HG02970 (cell line): ENCODE results near the gene CSTPP1.

ENCODE experiments used
- ATAC-seq: cut with Tn5 transposase; IDR thresholded peaks from one replicate; pipeline ENCODE4 v1.9.1; 2021; ENCODE audit warnings: mild to moderate bottlenecking, moderate library complexity, moderate number of reproducible peaks; ENCODE audit not compliant: unreplicated experiment, low FRiP score

The CSTPP1 gene

GRCh38 chr11:47152126-47152952 lies 215.8 kb downstream of the CSTPP1 start:
- ATAC-seq, result no peak

GRCh38 chr11:47152953-47153950 lies 216.7 kb downstream of the CSTPP1 start:
- no peak for ATAC-seq

DNA sequence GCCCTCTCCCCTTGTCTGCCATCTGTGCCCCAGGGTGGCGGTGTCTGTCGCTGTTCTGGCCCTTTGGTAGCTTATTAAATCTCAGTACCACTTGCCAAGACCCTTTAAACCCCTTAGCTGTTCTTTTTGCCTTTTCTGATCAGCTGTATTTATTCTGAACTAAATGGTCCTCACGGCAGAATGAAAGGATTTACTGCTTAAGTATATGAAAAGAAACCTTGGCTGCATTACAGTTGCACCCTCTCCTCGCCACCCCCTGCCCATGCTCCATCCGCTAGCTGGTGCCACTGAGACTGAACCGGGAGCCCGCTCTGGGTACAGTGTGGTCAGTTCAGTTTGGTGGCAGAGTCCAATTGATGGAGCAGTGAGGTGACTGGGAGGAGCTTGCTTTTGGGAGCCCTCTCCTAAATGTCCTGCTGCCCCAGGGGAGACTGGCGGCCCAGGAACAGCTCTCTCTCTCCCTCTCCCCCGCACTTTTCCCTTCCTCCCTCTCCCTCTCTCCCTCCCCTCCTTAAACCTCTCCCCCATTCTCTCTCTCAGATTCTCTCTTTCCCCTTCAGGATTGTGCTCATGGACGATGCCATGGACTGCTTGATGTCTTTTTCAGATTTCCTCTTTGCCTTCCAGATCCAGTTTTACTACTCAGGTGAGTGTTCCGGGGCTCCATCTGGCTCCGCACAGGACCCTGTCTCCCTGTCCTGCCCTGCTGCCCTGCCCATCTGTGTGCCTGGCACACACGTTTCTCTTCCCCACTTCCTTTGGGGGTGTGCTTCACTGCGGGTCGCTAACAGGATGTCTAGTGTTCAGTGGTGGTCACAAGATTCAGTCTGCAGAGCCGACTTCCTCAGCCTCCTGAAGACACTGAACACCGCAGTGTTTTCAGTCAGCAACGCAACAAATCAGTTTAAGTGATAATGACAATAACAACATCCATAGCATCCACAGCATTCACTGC lies 218.3 kb downstream of the CSTPP1 start:
- no peak for ATAC-seq

- no peak for ATAC-seq
Measured at GRCh38 chr11:47155879-47156278, 219.3 kb downstream of the CSTPP1 start.

GRCh38 chr11:47156333-47156732 lies 219.8 kb downstream of the CSTPP1 start:
- no peak for ATAC-seq

GRCh38 chr11:47156951-47157350 lies 220.4 kb downstream of the CSTPP1 start:
- no peak for ATAC-seq

- no peak for ATAC-seq
Measured at GRCh38 chr11:47157805-47158204, 221.2 kb downstream of the CSTPP1 start.

DNA sequence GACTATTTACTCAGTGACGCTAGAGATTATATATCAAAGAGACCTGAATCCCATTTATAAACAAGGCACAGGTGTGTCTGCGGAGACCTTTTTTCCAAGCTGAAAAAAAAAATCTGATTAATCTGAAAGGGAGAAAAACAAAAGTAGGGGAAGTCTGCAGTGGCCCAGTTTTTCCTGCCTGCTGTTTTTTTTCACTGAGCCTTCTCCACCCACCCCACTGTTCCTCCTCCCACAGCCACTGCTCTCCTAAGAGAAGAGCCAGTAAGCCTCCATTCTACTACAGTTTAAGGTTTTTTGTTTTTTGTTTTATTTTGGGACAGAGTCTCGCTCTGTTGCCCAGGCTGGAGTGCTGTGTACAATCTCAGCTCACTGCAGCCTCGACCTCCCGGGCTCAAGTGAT lies 221.7 kb downstream of the CSTPP1 start:
- no peak for ATAC-seq

- ATAC-seq, result no peak
Measured at GRCh38 chr11:47160753-47161133, 224.2 kb downstream of the CSTPP1 start.

DNA sequence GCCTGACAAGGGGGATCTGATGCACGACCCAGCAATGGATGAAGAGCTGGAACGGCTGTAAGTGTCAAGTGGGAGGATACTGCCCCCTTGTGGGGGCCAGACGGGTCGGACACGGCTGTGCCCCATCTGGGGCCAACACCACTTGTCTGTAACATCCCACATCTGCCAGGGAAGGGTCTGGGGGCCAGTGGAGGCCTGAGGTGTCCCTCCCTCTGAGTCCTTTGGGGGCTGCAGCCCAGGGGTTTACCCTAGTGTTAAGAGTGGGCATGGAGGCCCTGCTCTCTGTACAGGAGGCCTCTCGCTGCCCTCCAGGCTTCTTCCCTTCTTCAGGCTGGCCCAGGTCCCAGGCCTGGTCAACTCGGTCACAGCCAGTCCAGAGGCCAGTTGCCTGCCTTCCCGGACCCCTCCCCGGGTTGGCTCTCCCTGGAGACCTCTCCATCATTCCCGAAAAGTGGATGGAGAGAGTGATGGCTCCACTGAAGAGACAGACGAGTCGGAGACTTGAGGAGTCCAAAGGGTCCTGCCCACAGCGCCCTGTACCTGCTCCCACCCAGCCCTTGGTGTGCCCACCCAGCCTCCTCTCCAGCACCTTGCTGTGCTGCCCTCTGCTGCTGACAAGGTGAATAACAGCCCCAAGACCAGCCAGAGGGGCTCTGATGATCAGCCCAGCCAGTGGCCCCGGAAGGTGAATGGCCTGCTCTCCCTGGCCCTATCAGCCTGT lies 224.7 kb downstream of the CSTPP1 start:
- no peak for ATAC-seq

DNA sequence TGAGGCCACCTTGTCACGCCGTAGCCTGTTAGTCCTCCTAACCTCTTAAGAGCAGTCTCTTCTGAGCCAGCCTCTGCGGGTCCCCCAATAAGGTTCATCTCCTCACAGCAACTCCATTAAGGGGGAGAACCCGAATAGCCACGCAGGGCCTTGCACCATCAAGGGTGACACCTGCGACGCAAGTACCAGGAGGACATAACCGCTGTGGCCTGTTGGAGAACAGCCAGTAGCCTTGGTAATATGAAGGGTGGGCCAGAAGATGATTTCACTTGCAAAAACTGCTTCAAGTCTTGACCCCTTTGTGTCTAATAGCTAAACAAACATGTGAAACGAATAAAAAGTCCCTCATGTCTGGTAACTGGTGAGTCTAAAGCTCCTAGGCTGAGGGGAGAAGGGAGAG lies 225.3 kb downstream of the CSTPP1 start:
- ATAC-seq, result no peak

GRCh38 chr11:47162426-47162825 lies 225.9 kb downstream of the CSTPP1 start:
- ATAC-seq, result no peak

DNA sequence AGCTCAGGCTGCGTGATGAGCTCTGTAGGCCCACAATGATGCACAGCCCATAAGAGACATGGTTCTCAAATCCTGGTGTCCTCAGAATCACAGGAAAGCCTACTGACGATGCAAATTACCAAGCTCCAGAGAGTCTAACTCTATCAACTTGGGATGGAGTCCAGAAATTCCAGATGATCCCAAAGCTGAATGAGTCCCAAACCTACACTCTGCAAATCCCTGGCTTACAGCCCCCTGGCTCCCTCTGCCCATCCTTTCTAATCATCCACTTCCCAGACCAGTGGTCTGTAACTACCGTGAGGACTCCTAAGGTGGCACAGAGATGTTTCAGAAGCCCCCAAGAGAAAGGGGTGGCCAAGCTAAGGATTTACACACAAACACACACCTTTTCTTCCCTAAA lies 226.6 kb downstream of the CSTPP1 start:
- ATAC-seq, result no peak

DNA sequence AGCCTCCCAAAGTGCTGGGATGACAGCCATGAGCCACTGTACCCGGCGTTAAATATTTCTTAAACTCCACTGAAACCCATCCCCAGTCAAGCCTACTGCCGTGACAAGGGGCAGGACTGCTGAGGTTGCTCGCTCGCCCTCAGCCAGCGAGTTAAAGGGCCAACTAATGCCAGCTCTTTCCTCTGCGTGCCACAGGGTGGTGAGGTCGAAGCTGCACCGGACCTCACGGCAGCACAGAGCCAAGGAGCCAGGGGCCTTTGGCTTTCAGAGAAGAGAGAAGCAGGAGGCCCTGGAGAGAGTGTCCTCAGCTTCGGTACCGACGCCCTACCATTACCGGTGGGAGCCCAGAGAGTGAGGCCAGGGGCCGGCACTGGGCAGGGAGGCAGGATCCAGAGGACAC lies 227.3 kb downstream of the CSTPP1 start:
- ATAC-seq, result no peak

DNA sequence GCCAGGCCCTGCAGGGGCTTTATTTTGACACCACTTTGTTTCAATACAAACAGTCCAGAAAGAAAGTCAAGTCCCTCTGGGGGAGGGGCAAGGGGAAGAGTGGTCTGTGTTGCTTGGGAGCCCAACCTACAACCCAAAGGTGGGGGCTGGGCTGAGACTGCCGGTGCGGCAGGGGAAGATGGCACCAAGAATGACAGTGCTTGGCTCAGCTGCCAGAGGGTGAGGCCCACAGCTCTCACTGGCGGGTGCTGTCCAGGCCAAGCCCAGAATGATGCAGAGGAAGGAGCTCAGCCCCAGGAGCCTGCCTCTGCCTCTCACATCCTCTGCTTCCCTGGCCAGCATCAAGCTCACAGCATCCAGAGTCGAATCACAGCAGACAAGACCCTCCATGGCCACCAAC lies 227.8 kb downstream of the CSTPP1 start:
- ATAC-seq, result no peak

DNA sequence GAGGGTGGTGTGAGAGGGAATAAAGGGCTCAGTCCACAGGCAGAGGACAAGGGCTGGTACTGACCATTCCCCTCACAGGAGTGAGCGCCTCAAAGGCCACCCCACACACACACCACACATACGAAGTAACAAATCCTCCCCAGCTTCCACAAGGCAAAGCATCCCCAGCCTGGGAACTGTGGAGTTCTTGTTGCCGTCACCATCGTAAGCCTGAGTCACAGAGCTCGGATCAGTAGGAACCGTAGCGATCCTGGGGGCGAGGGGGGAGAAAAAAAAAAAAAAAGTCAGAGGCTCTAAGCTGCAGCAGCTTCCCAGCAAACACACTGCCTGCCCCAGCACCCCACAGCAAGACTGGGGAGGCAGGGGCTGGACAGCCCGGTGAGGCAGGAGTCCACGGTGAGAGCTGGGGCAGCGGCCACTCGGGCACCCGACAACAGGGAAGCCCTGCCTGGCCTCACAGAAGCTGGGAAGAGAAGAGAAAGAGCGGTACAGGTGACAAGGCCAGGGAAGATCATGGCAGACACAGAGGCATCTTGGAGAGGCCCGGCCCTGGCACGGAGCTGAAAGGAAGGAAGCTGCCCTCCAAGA lies 228.8 kb downstream of the CSTPP1 start:
- no peak for ATAC-seq

DNA sequence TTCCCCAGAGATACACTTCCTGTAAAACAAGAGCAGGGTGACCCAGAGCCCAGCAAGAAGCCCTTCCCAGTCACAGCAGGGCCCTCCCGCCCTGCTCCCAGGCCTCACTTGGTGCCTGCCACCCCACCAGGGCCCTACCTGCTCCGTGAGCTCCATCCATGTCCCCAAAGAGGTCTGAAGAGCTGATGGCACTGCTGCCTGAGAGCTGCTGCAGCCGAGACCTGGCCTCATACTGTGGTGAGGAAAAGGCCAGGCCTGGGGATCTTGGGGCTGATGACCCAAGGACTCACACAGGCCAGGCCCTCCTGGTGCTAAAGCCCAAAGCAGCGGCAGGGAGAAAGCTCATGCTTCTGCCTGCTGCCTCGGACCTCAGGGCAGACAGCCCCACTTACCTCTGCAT lies 229.8 kb downstream of the CSTPP1 start:
- no peak for ATAC-seq

- no peak for ATAC-seq
Measured at GRCh38 chr11:47171061-47171838, 234.7 kb downstream of the CSTPP1 start.

DNA sequence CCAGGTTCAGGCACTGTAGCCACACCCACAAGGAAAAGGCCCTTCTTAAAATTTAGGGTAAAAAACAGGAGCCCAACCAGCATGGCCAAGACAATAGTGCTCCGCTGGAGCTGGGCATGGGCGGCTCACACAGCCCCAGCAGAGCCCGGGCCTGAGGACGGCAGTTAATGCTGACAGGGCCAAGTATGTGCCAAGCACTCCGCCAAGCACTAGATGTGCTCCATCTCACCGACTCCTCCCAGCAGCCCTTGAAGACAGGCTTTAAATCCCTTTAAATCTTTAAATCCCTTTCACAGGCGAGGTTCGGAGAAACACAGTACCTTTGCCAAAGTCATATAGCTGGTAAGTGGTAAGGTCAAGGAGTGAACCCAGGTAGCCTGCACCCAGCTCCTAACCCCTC lies 235.3 kb downstream of the CSTPP1 start:
- no peak for ATAC-seq
